Upper lobe of left lung (tissue), 6 donors: ENCODE measurements around the gene UGT1A9. TPM values are rescaled to one million over a fixed set of nuclear protein-coding genes. Genes with fewer than 3 reads are reported as not detected.

ENCODE experiments used
- ATAC-seq, 2 donors: fragments of 200-7000 bp; cut with Tn5 transposase; one replicate each; pipeline ENCODE4 v1.9.1; 2022; ENCODE audit warnings: mild to moderate bottlenecking in 2 of 2, moderate library complexity in 2 of 2; ENCODE audit not compliant: low FRiP score in 2 of 2
- DNase-seq, 2 donors: peaks; one replicate each; pipeline ENCODE4 v3.0.0-alpha.2; 2019 to 2020
- H3K27ac ChIP-seq, 4 donors: fragments of 200-600 bp; sonication (generic); one replicate each; pipeline ENCODE4 v1.5.1; 2016 to 2019
- H3K27me3 ChIP-seq, 4 donors: fragments of 200-600 bp; sonication (generic); one replicate each; pipeline ENCODE4 v1.5.1; 2017 to 2019
- H3K36me3 ChIP-seq, 4 donors: fragments of 200-600 bp; sonication (generic); one replicate each; pipeline ENCODE4 v1.5.1; 2016 to 2019
- H3K4me1 ChIP-seq, 4 donors: fragments of 200-600 bp; sonication (generic); one replicate each; pipeline ENCODE4 v1.5.1; 2018 to 2019
- H3K4me3 ChIP-seq, 4 donors: fragments of 200-600 bp; sonication (generic); one replicate each; pipeline ENCODE4 v1.5.1; 2017 to 2019; ENCODE audit warnings: mild to moderate bottlenecking in 2 of 4, moderate library complexity in 1 of 4
- H3K9me3 ChIP-seq, 4 donors: fragments of 200-600 bp; sonication (generic); one replicate each; pipeline ENCODE4 v1.5.1; 2018 to 2019
- EP300 ChIP-seq, 4 donors: sonication (generic); formaldehyde crosslinking; IDR thresholded peaks; one replicate each; pipeline ENCODE4 v1.5.1; 2017; ENCODE audit warnings: antibody characterized with exemption in 4 of 4, control low read depth in 2 of 4
- POLR2A ChIP-seq, 4 donors: fragments of 450-650 bp; IDR thresholded peaks; one replicate each; pipeline ENCODE4 v1.5.1; 2016 to 2017; ENCODE audit warnings: antibody characterized with exemption in 4 of 4, mild to moderate bottlenecking in 2 of 4
- POLR2AphosphoS5 ChIP-seq, 2 donors: sonication (generic); formaldehyde crosslinking; IDR thresholded peaks; one replicate each; pipeline ENCODE4 v1.5.1; 2017; ENCODE audit warnings: antibody characterized with exemption in 2 of 2
- WGBS, 2 donors: methylation state at CpG; one replicate each; pipeline ENCODE4 v1.1.5; 2017 to 2018; 5-methylcytosine and 5-hydroxymethylcytosine counted together
- total RNA-seq, 6 donors: library from RNA; depleted of rRNA in 4 of 6; stranded (reverse); fragments of >200 nt in 4 of 6; gene quantifications; one replicate each; pipeline versions ENCODE4 v1.1.0 to v1.2.1, GENCODE V29; 2016 to 2021
- TF ChIP-seq, protein P1 (sequence below), 6 experiments: fragments of 450-650 bp in 4 of 6; fragments of 200-600 bp in 2 of 6; sonication (generic) in 2 of 6; IDR thresholded peaks; one replicate each; pipeline ENCODE4 v1.5.1; 2016 to 2019; ENCODE audit warnings: antibody characterized with exemption in 6 of 6
- donor health status: DM: no; HTN: no; CAD: no; lungs with moderate emphysema.
- donor health status: DM: no; HTN: yes; CAD: no; lungs with severe emphysema.

The UGT1A9 gene
- total RNA-seq, 6 donors from 2014 or later, result not detected

- no peaks in the 10 kb centered on the region for H3K27me3 ChIP-seq
- no peaks in the 10 kb centered on the region for H3K36me3 ChIP-seq
- no peak overlapping the region for H3K27ac ChIP-seq
- no peaks in the 10 kb centered on the region for H3K4me1 ChIP-seq
- WGBS, 2 donors, result 81% methylated on average over 4 of the region's 4 CpGs
- ATAC-seq (no peak), DNase-seq (no peak)
- TF ChIP-seq, protein P1, sequence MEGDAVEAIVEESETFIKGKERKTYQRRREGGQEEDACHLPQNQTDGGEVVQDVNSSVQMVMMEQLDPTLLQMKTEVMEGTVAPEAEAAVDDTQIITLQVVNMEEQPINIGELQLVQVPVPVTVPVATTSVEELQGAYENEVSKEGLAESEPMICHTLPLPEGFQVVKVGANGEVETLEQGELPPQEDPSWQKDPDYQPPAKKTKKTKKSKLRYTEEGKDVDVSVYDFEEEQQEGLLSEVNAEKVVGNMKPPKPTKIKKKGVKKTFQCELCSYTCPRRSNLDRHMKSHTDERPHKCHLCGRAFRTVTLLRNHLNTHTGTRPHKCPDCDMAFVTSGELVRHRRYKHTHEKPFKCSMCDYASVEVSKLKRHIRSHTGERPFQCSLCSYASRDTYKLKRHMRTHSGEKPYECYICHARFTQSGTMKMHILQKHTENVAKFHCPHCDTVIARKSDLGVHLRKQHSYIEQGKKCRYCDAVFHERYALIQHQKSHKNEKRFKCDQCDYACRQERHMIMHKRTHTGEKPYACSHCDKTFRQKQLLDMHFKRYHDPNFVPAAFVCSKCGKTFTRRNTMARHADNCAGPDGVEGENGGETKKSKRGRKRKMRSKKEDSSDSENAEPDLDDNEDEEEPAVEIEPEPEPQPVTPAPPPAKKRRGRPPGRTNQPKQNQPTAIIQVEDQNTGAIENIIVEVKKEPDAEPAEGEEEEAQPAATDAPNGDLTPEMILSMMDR (IDR thresholded peaks at IDR 0.05), result no peak
- TF ChIP-seq POLR2A (IDR thresholded peaks at IDR 0.05) (no peak), EP300 (IDR thresholded peaks at IDR 0.05) (no peak), POLR2AphosphoS5 (IDR thresholded peaks at IDR 0.05) (no peak)
- no peaks in the 10 kb centered on the region for H3K9me3 ChIP-seq
- no peak overlapping the region for H3K4me3 ChIP-seq
Observed at GRCh38 chr2:233816771-233817170, 145.1 kb downstream of the UGT1A9 start.

GRCh38 chr2:233817361-233817911 is 145.7 kb downstream of the UGT1A9 start:
- Histone ChIP-seq H3K4me1 (no peaks in the 10 kb centered on the region), H3K27me3 (no peaks in the 10 kb centered on the region), H3K27ac (no peak overlapping the region), H3K36me3 (no peaks in the 10 kb centered on the region), H3K9me3 (no peaks in the 10 kb centered on the region), H3K4me3 (no peak overlapping the region)
- DNase-seq (peak in 1 of 2 donors; percentile 12), ATAC-seq (peak in 1 of 2 donors; percentile 20)
- TF ChIP-seq EP300 (IDR thresholded peaks at IDR 0.05) (no peak), POLR2A (IDR thresholded peaks at IDR 0.05) (no peak), POLR2AphosphoS5 (IDR thresholded peaks at IDR 0.05) (no peak)
- TF ChIP-seq, protein P1 (IDR thresholded peaks at IDR 0.05), result no peak
- 77 to 95% methylated on average over 2 to 3 of the region's 3 CpGs for WGBS, 2 donors

GRCh38 chr2:233817995-233818638 is 146.4 kb downstream of the UGT1A9 start:
- no peaks in the 10 kb centered on the region for H3K9me3 ChIP-seq
- H3K4me1 ChIP-seq, result no peaks in the 10 kb centered on the region
- H3K27me3 ChIP-seq, result no peaks in the 10 kb centered on the region
- TF ChIP-seq POLR2A (IDR thresholded peaks at IDR 0.05), result no peak
- TF ChIP-seq, protein P1 (IDR thresholded peaks at IDR 0.05), result no peak
- no peak for TF ChIP-seq POLR2AphosphoS5 (IDR thresholded peaks at IDR 0.05)
- TF ChIP-seq EP300 (IDR thresholded peaks at IDR 0.05), result no peak
- WGBS, 2 donors, result 88 to 97% methylated on average over 7 to 11 of the region's 11 CpGs
- H3K27ac ChIP-seq, result no peak overlapping the region
- no peak overlapping the region for H3K4me3 ChIP-seq
- ATAC-seq, result no peak
- no peaks in the 10 kb centered on the region for H3K36me3 ChIP-seq
- peak in 1 of 2 donors; percentile 14 for DNase-seq

- 74 to 93% methylated on average over 8 to 17 of the region's 17 CpGs for WGBS, 2 donors
- Histone ChIP-seq H3K27me3 (no peaks in the 10 kb centered on the region), H3K36me3 (no peaks in the 10 kb centered on the region), H3K4me3 (no peak overlapping the region), H3K27ac (no peak overlapping the region), H3K4me1 (no peaks in the 10 kb centered on the region), H3K9me3 (no peaks in the 10 kb centered on the region)
- peak in 1 of 2 donors; percentile 13 for DNase-seq
- no peak for ATAC-seq
- TF ChIP-seq POLR2AphosphoS5 (IDR thresholded peaks at IDR 0.05) (no peak), EP300 (IDR thresholded peaks at IDR 0.05) (no peak), POLR2A (IDR thresholded peaks at IDR 0.05) (no peak)
- TF ChIP-seq, protein P1 (IDR thresholded peaks at IDR 0.05), result no peak
Observed at GRCh38 chr2:233818639-233819621, 147.2 kb downstream of the UGT1A9 start.
